ENCODE measurements around the gene PDE6A. TPM values are rescaled to one million over a fixed set of nuclear protein-coding genes. Genes with fewer than 3 reads are reported as not detected.

The PDE6A gene
- total RNA-seq, 1 experiment from 2014 or later: not detected

DNA sequence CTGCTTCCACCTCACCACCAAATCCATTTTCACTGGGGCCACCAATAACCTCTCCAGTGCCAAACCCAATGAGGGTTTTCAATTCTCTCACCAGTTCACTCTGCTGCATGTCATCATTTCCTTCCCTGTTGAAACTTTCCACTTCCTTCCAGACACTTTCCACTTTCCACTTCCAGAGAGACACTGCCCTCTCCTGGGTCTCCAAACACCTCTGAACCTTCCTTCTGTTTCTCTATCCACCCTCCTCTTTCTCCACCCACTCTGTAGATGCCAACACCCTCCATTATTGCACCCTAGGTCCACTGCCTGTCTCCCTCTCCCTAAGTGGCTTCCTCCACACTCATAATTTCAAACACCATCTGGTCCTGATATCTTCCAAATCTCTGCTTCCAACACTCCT, 39.6 kb downstream of the PDE6A start (continued):
- TF ChIP-seq, protein P1, sequence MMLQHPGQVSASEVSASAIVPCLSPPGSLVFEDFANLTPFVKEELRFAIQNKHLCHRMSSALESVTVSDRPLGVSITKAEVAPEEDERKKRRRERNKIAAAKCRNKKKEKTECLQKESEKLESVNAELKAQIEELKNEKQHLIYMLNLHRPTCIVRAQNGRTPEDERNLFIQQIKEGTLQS (CRISPR knock-in tag; conservative IDR thresholded peaks at IDR 0.05): no peak

DNA sequence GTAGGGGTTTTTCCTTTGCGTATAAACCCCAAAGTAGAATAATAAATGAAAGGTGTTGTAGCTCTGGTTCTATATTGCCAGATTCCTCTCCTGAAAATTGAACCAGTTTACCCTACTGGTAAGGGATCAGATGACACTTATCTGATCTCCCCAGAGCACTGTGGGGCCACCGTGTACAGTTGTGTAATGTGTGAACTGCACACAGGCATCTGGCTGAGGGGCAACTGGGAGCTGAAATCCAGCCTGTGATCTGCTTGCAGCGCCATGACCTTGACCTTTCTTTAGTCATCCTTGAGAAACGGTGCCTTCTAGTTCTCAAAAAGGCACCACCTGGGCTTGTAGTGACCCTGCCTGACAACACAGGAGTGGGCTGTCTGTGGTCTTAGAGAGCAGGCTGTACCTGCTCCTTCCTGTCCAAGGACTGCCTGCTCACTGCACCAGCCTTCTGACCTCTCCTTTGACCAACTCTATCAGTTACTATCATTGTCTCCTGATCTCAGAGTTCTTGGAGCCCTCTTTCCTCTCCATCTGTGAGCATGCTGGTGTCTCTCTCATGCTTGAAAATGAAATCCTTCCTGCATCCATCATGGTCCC, 40.2 kb downstream of the PDE6A start:
- TF ChIP-seq, protein P2, sequence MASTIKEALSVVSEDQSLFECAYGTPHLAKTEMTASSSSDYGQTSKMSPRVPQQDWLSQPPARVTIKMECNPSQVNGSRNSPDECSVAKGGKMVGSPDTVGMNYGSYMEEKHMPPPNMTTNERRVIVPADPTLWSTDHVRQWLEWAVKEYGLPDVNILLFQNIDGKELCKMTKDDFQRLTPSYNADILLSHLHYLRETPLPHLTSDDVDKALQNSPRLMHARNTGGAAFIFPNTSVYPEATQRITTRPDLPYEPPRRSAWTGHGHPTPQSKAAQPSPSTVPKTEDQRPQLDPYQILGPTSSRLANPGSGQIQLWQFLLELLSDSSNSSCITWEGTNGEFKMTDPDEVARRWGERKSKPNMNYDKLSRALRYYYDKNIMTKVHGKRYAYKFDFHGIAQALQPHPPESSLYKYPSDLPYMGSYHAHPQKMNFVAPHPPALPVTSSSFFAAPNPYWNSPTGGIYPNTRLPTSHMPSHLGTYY (CRISPR knock-in tag; IDR thresholded peaks at IDR 0.05): no peak
- TF ChIP-seq TEAD1 (CRISPR knock-in tag; IDR thresholded peaks at IDR 0.05) (no peak), EMX1 (CRISPR knock-in tag; IDR thresholded peaks at IDR 0.05) (no peak), ZNF219 (CRISPR knock-in tag; IDR thresholded peaks at IDR 0.05; ENCODE audit: borderline replicate concordance) (no peak), TP53 (CRISPR knock-in tag; IDR thresholded peaks at IDR 0.05) (no peak), SOX15 (CRISPR knock-in tag; IDR thresholded peaks at IDR 0.05) (no peak), NR1H2 (CRISPR knock-in tag; IDR thresholded peaks at IDR 0.05) (no peak), ZNF423 (CRISPR knock-in tag; IDR thresholded peaks at IDR 0.05) (no peak), GRHL2 (CRISPR knock-in tag; IDR thresholded peaks at IDR 0.05; ENCODE audit: insufficient replicate concordance, severe bottlenecking) (no peak)
- TF ChIP-seq, protein P3, sequence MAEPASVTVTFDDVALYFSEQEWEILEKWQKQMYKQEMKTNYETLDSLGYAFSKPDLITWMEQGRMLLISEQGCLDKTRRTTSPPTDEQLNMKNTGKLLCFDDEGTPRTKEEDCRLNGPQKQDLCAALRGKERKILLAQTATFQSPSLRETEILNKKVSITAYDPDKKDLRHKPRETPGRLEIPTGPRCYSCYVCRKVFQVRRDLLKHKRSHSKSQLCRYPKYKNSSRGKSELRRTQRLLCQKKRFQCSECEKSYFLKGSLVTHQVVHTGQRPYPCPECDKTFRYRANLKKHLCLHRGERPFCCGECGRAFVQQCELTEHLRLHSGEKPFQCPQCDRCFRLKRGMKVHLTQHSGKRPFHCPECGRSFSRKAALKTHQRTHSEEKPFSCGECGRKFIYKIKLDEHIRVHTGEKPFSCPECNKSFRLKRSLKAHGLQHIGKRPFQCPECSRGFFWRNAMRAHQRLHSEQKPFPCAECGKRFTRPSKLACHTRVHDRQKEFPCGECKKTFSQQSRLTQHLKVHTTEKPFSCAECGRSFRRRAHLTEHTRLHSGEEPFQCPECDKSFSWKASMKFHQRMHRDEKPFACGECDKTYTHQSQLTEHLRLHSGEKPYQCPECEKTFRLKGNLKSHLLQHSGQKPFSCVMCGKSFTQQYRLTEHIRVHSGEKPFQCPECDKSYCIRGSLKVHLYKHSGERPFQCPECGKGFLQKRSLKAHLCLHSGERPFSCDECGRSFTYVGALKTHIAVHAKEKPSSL (CRISPR knock-in tag; conservative IDR thresholded peaks at IDR 0.05): no peak
- TF ChIP-seq, protein P4, sequence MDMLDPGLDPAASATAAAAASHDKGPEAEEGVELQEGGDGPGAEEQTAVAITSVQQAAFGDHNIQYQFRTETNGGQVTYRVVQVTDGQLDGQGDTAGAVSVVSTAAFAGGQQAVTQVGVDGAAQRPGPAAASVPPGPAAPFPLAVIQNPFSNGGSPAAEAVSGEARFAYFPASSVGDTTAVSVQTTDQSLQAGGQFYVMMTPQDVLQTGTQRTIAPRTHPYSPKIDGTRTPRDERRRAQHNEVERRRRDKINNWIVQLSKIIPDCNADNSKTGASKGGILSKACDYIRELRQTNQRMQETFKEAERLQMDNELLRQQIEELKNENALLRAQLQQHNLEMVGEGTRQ (CRISPR knock-in tag; IDR thresholded peaks at IDR 0.05): no peak
- TF ChIP-seq, protein P5, sequence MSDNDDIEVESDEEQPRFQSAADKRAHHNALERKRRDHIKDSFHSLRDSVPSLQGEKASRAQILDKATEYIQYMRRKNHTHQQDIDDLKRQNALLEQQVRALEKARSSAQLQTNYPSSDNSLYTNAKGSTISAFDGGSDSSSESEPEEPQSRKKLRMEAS (CRISPR knock-in tag; IDR thresholded peaks at IDR 0.05): no peak
- TF ChIP-seq, protein P6, sequence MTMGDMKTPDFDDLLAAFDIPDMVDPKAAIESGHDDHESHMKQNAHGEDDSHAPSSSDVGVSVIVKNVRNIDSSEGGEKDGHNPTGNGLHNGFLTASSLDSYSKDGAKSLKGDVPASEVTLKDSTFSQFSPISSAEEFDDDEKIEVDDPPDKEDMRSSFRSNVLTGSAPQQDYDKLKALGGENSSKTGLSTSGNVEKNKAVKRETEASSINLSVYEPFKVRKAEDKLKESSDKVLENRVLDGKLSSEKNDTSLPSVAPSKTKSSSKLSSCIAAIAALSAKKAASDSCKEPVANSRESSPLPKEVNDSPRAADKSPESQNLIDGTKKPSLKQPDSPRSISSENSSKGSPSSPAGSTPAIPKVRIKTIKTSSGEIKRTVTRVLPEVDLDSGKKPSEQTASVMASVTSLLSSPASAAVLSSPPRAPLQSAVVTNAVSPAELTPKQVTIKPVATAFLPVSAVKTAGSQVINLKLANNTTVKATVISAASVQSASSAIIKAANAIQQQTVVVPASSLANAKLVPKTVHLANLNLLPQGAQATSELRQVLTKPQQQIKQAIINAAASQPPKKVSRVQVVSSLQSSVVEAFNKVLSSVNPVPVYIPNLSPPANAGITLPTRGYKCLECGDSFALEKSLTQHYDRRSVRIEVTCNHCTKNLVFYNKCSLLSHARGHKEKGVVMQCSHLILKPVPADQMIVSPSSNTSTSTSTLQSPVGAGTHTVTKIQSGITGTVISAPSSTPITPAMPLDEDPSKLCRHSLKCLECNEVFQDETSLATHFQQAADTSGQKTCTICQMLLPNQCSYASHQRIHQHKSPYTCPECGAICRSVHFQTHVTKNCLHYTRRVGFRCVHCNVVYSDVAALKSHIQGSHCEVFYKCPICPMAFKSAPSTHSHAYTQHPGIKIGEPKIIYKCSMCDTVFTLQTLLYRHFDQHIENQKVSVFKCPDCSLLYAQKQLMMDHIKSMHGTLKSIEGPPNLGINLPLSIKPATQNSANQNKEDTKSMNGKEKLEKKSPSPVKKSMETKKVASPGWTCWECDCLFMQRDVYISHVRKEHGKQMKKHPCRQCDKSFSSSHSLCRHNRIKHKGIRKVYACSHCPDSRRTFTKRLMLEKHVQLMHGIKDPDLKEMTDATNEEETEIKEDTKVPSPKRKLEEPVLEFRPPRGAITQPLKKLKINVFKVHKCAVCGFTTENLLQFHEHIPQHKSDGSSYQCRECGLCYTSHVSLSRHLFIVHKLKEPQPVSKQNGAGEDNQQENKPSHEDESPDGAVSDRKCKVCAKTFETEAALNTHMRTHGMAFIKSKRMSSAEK (CRISPR knock-in tag; IDR thresholded peaks at IDR 0.05; ENCODE audit: borderline replicate concordance): no peak
- TF ChIP-seq, protein P7, sequence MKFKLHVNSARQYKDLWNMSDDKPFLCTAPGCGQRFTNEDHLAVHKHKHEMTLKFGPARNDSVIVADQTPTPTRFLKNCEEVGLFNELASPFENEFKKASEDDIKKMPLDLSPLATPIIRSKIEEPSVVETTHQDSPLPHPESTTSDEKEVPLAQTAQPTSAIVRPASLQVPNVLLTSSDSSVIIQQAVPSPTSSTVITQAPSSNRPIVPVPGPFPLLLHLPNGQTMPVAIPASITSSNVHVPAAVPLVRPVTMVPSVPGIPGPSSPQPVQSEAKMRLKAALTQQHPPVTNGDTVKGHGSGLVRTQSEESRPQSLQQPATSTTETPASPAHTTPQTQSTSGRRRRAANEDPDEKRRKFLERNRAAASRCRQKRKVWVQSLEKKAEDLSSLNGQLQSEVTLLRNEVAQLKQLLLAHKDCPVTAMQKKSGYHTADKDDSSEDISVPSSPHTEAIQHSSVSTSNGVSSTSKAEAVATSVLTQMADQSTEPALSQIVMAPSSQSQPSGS (CRISPR knock-in tag; IDR thresholded peaks at IDR 0.05; ENCODE audit: borderline replicate concordance, low read depth): no peak
- TF ChIP-seq, protein P8, sequence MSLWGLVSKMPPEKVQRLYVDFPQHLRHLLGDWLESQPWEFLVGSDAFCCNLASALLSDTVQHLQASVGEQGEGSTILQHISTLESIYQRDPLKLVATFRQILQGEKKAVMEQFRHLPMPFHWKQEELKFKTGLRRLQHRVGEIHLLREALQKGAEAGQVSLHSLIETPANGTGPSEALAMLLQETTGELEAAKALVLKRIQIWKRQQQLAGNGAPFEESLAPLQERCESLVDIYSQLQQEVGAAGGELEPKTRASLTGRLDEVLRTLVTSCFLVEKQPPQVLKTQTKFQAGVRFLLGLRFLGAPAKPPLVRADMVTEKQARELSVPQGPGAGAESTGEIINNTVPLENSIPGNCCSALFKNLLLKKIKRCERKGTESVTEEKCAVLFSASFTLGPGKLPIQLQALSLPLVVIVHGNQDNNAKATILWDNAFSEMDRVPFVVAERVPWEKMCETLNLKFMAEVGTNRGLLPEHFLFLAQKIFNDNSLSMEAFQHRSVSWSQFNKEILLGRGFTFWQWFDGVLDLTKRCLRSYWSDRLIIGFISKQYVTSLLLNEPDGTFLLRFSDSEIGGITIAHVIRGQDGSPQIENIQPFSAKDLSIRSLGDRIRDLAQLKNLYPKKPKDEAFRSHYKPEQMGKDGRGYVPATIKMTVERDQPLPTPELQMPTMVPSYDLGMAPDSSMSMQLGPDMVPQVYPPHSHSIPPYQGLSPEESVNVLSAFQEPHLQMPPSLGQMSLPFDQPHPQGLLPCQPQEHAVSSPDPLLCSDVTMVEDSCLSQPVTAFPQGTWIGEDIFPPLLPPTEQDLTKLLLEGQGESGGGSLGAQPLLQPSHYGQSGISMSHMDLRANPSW (CRISPR knock-in tag; conservative IDR thresholded peaks at IDR 0.05; ENCODE audit: low read depth): no peak
- TF ChIP-seq, protein P9, sequence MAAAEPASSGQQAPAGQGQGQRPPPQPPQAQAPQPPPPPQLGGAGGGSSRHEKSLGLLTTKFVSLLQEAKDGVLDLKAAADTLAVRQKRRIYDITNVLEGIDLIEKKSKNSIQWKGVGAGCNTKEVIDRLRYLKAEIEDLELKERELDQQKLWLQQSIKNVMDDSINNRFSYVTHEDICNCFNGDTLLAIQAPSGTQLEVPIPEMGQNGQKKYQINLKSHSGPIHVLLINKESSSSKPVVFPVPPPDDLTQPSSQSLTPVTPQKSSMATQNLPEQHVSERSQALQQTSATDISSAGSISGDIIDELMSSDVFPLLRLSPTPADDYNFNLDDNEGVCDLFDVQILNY (CRISPR knock-in tag; IDR thresholded peaks at IDR 0.05): no peak
- TF ChIP-seq, protein P10, sequence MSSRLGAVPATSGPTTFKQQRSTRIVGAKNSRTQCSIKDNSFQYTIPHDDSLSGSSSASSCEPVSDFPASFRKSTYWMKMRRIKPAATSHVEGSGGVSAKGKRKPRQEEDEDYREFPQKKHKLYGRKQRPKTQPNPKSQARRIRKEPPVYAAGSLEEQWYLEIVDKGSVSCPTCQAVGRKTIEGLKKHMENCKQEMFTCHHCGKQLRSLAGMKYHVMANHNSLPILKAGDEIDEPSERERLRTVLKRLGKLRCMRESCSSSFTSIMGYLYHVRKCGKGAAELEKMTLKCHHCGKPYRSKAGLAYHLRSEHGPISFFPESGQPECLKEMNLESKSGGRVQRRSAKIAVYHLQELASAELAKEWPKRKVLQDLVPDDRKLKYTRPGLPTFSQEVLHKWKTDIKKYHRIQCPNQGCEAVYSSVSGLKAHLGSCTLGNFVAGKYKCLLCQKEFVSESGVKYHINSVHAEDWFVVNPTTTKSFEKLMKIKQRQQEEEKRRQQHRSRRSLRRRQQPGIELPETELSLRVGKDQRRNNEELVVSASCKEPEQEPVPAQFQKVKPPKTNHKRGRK (CRISPR knock-in tag; IDR thresholded peaks at IDR 0.05; ENCODE audit: borderline replicate concordance): no peak
- Mint-ChIP-seq H3K27me3 (ENCODE audit: low read depth) (no peaks in the 10 kb centered on the region), H3K4me1 (no peaks in the 10 kb centered on the region), H3K27ac (no peak overlapping the region), H3K36me3 (no peaks in the 10 kb centered on the region), H3K4me3 (no peak overlapping the region), H3K9me3 (no peaks in the 10 kb centered on the region)
- no peak for DNase-seq (ENCODE audit: low spot score)
- CTCF ChIA-PET: interaction anchor here (1.4 kb wide), 1 partner anchor 47 kb away, joined by 4 read pairs; no protein-coding TSS in a partner anchor
- POLR2A ChIA-PET: no interaction called here
- peak; percentile 39; the same call in 1 of the 2 replicates for ATAC-seq

Data from WTC11 (cell line).